C4-2B (cell line): ENCODE measurements around the gene CUZD1.

Source experiments
- CTCF ChIP-seq: fragments of 450-650 bp; conservative IDR thresholded peaks from 2 replicates; pipeline ENCODE4 v1.5.1; 2017; ENCODE audit warnings: mild to moderate bottlenecking
- ZFX ChIP-seq: fragments of 450-650 bp; IDR thresholded peaks from 2 replicates; pipeline ENCODE4 v1.6.1; 2017

- no peak for TF ChIP-seq CTCF
- no peak for TF ChIP-seq ZFX
Measured at GRCh38 chr10:122849900-122850605, 4.4 kb upstream of the CUZD1 start.
